Esophagus squamous epithelium (tissue), 5 donors: ENCODE results near the gene BRD3. TPM values are rescaled to one million over a fixed set of nuclear protein-coding genes. Genes with fewer than 3 reads are reported as not detected.

Experiments used
- DNase-seq: peaks from one replicate; lab custom pipeline; 2025; lab: John Stamatoyannopoulos, UW
- H3K27ac ChIP-seq, 4 donors: fragments of 200-600 bp; sonication (generic); one replicate each; pipeline ENCODE4 v1.5.1; 2016 to 2019; ENCODE audit warnings: mild to moderate bottlenecking in 1 of 4
- H3K27me3 ChIP-seq, 4 donors: fragments of 200-600 bp; sonication (generic); 1 replicate in 3 of 4; 2 replicates in 1 of 4; pipeline versions ENCODE4 v1.5.1 to v1.6.0; 2017 to 2021; ENCODE audit warnings: antibody characterized with exemption in 1 of 4
- H3K36me3 ChIP-seq, 3 donors: fragments of 200-600 bp; sonication (generic); one replicate each; pipeline ENCODE4 v1.5.1; 2016 to 2019
- H3K4me1 ChIP-seq, 3 donors: fragments of 200-600 bp; sonication (generic); one replicate each; pipeline ENCODE4 v1.5.1; 2017 to 2019
- H3K4me3 ChIP-seq, 4 donors: fragments of 200-600 bp; sonication (generic); 1 replicate in 3 of 4; 2 replicates in 1 of 4; pipeline ENCODE4 v1.5.1; 2016 to 2019; ENCODE audit warnings: mild to moderate bottlenecking in 2 of 4, moderate library complexity in 1 of 4
- H3K9me3 ChIP-seq, 3 donors: fragments of 200-600 bp; sonication (generic); one replicate each; pipeline ENCODE4 v1.5.1; 2016 to 2019
- CTCF ChIP-seq, 6 experiments: fragments of 450-650 bp in 4 of 6; fragments of 200-600 bp in 2 of 6; sonication (generic) in 2 of 6; IDR thresholded peaks; one replicate each; pipeline ENCODE4 v1.5.1; 2016 to 2019; ENCODE audit warnings: antibody characterized with exemption in 6 of 6, mild to moderate bottlenecking in 4 of 6, moderate library complexity in 4 of 6
- POLR2A ChIP-seq, 4 donors: fragments of 450-650 bp; IDR thresholded peaks; one replicate each; pipeline ENCODE4 v1.6.1; 2017; ENCODE audit warnings: antibody characterized with exemption in 4 of 4, mild to moderate bottlenecking in 4 of 4, moderate library complexity in 3 of 4
- WGBS, 2 donors: methylation state at CpG; one replicate each; pipeline ENCODE4 v1.1.5; 2018; 5-methylcytosine and 5-hydroxymethylcytosine counted together
- intact Hi-C: fragments of 100-400 bp; cut with DNase I; formaldehyde crosslinking; loops from one replicate; pipeline ENCODE4 v1.15.0; 2022
- total RNA-seq, 4 donors: library from RNA; depleted of rRNA; stranded (reverse); fragments of >200 nt; gene quantifications; one replicate each; pipeline ENCODE4 v1.1.0, GENCODE V29; 2016
- donor health status: DM: yes; HTN: yes; CAD: no.

The BRD3 gene
- total RNA-seq, 4 donors from 2014 or later, result 7.2 to 23.7 (median 9.4) TPM

GRCh38 chr9:134004131-134004873 is 63.5 kb downstream of the BRD3 start:
- TF ChIP-seq CTCF (IDR thresholded peaks at IDR 0.05), result no peak
- TF ChIP-seq POLR2A (IDR thresholded peaks at IDR 0.05), result no peak
- no peaks in the 10 kb centered on the region for H3K4me1 ChIP-seq
- no peaks in the 10 kb centered on the region for H3K36me3 ChIP-seq
- no peak overlapping the region for H3K4me3 ChIP-seq
- peaks cover 0 to 29% (median 0%) of the 10 kb centered on the region in 4 donors for H3K27me3 ChIP-seq
- intact Hi-C loops, result no loop called here
- WGBS, 2 donors, result 58 to 66% methylated on average over 4 to 16 of the region's 20 CpGs
- no peaks in the 10 kb centered on the region for H3K9me3 ChIP-seq
- no peak for DNase-seq
- no peak overlapping the region for H3K27ac ChIP-seq

- TF ChIP-seq POLR2A (IDR thresholded peaks at IDR 0.05), result no peak
- TF ChIP-seq CTCF (IDR thresholded peaks at IDR 0.05), result no peak
- WGBS, 2 donors, result 82 to 88% methylated on average over 2 of the region's 2 CpGs
- intact Hi-C loops, result no loop called here
These were observed 64.6 kb downstream of the BRD3 start for GRCh38 chr9:134003237-134003636.

GRCh38 chr9:134002796-134003195 is 65.0 kb downstream of the BRD3 start:
- H3K36me3 ChIP-seq, result no peaks in the 10 kb centered on the region
- no peaks in the 10 kb centered on the region for H3K9me3 ChIP-seq
- peaks cover 0 to 20% (median 0%) of the 10 kb centered on the region in 4 donors for H3K27me3 ChIP-seq
- WGBS, 2 donors, result 60 to 76% methylated on average over 2 of the region's 2 CpGs
- no peak for TF ChIP-seq POLR2A (IDR thresholded peaks at IDR 0.05)
- TF ChIP-seq CTCF (IDR thresholded peaks at IDR 0.05), result no peak
- no peaks in the 10 kb centered on the region for H3K4me1 ChIP-seq
- H3K27ac ChIP-seq, result no peak overlapping the region
- no peak overlapping the region for H3K4me3 ChIP-seq
- intact Hi-C loops, result no loop called here
- no peak for DNase-seq

More at GRCh38 chr9:134003237-134003636, 64.6 kb downstream of the BRD3 start:
- H3K4me1 ChIP-seq, result no peaks in the 10 kb centered on the region
- H3K27me3 ChIP-seq, result peaks cover 0 to 20% (median 0%) of the 10 kb centered on the region in 4 donors
- H3K27ac ChIP-seq, result no peak overlapping the region
- H3K36me3 ChIP-seq, result no peaks in the 10 kb centered on the region
- no peak for DNase-seq
- no peaks in the 10 kb centered on the region for H3K9me3 ChIP-seq
- no peak overlapping the region for H3K4me3 ChIP-seq

- no peaks in the 10 kb centered on the region for H3K36me3 ChIP-seq
- no peaks in the 10 kb centered on the region for H3K4me1 ChIP-seq
- H3K27me3 ChIP-seq, result peaks cover 0 to 35% (median 0%) of the 10 kb centered on the region in 4 donors
- no peak for DNase-seq
- no peak for TF ChIP-seq POLR2A (IDR thresholded peaks at IDR 0.05)
- TF ChIP-seq CTCF (IDR thresholded peaks at IDR 0.05), result no peak
- H3K9me3 ChIP-seq, result no peaks in the 10 kb centered on the region
- H3K27ac ChIP-seq, result no peak overlapping the region
- H3K4me3 ChIP-seq, result no peak overlapping the region
- WGBS, 2 donors, result 70 to 74% methylated on average over 2 to 4 of the region's 6 CpGs
- intact Hi-C loops, result no loop called here
These were observed 68.0 kb downstream of the BRD3 start for GRCh38 chr9:133999851-134000265.

- Histone ChIP-seq H3K9me3 (no peaks in the 10 kb centered on the region), H3K36me3 (no peaks in the 10 kb centered on the region), H3K4me3 (no peak overlapping the region), H3K4me1 (peaks cover 2 to 6% (median 4%) of the 10 kb centered on the region in 3 donors), H3K27me3 (peaks cover 0 to 35% (median 0%) of the 10 kb centered on the region in 4 donors), H3K27ac (no peak overlapping the region)
- intact Hi-C loops, result no loop called here
- TF ChIP-seq POLR2A (IDR thresholded peaks at IDR 0.05), result no peak
- TF ChIP-seq CTCF (IDR thresholded peaks at IDR 0.05), result no peak
- DNase-seq, result no peak
- 83 to 92% methylated on average over 1 of the region's 1 CpG for WGBS, 2 donors
These were observed 68.8 kb downstream of the BRD3 start for GRCh38 chr9:133998915-133999595.
